Astrocyte (in vitro differentiated cells and primary cell): ENCODE data around the gene UNC80. TPM values are rescaled to one million over a fixed set of nuclear protein-coding genes. Genes with fewer than 3 reads are reported as not detected.

Experiments
- DNase-seq: peaks from one replicate; pipeline ENCODE4 v3.0.0-alpha.2; 2010; ENCODE audit warnings: low read depth
- FAIRE-seq: peaks from 2 replicates; lab custom pipeline; 2011; peaks lifted over from hg19 to GRCh38; lab: Jason Lieb, UNC
- H2AFZ ChIP-seq: 2 replicates; pipeline ENCODE4 v1.6.0; 2012; ENCODE audit warnings: low read depth, low read length, inconsistent platforms
- H3K27ac ChIP-seq: 2 replicates; pipeline ENCODE4 v1.5.1; 2011; ENCODE audit warnings: low read depth, low read length, inconsistent platforms
- H3K27me3 ChIP-seq: 2 replicates; pipeline ENCODE4 v1.6.0; 2011; ENCODE audit warnings: low read length, inconsistent platforms; ENCODE audit not compliant: insufficient read depth
- H3K36me3 ChIP-seq: 2 replicates; pipeline ENCODE4 v1.5.1; 2011; ENCODE audit warnings: low read length, inconsistent platforms; ENCODE audit not compliant: insufficient read depth
- H3K4me1 ChIP-seq: 2 replicates; pipeline ENCODE4 v1.5.1; 2011; ENCODE audit warnings: low read length, inconsistent platforms; ENCODE audit not compliant: insufficient read depth
- H3K4me2 ChIP-seq: 2 replicates; pipeline ENCODE4 v1.6.0; 2012; ENCODE audit warnings: low read length, inconsistent platforms
- H3K4me3 ChIP-seq: 2 replicates; pipeline ENCODE4 v1.5.1; 2011; ENCODE audit warnings: low read depth, mild to moderate bottlenecking, low read length, inconsistent platforms; ENCODE audit not compliant: insufficient read depth
- H3K79me2 ChIP-seq: 2 replicates; pipeline ENCODE4 v1.6.0; 2012; ENCODE audit warnings: mild to moderate bottlenecking, low read length, inconsistent platforms; ENCODE audit not compliant: insufficient read depth
- H3K9ac ChIP-seq: 2 replicates; pipeline ENCODE4 v1.6.0; 2012; ENCODE audit warnings: mild to moderate bottlenecking, low read length, inconsistent platforms
- H3K9me3 ChIP-seq: 2 replicates; pipeline ENCODE4 v1.5.1; 2012; ENCODE audit warnings: low read depth, mild to moderate bottlenecking, low read length, inconsistent platforms; ENCODE audit not compliant: insufficient read depth
- H4K20me1 ChIP-seq: 2 replicates; pipeline ENCODE4 v1.6.0; 2012; ENCODE audit warnings: low read length, inconsistent platforms; ENCODE audit not compliant: insufficient read depth
- H3K27ac Mint-ChIP-seq: one replicate; pipeline ENCODE4 v1.8.0; 2021; ENCODE audit warnings: mild to moderate bottlenecking, mixed read lengths; ENCODE audit not compliant: unreplicated experiment
- H3K27me3 Mint-ChIP-seq: one replicate; pipeline ENCODE4 v1.8.0; 2021; ENCODE audit warnings: low read depth, mixed read lengths; ENCODE audit not compliant: unreplicated experiment
- H3K36me3 Mint-ChIP-seq: one replicate; pipeline ENCODE4 v1.8.0; 2021; ENCODE audit warnings: low read depth, mixed read lengths; ENCODE audit not compliant: unreplicated experiment
- H3K4me1 Mint-ChIP-seq: one replicate; pipeline ENCODE4 v1.8.0; 2021; ENCODE audit warnings: low read depth, mixed read lengths; ENCODE audit not compliant: unreplicated experiment
- H3K4me3 Mint-ChIP-seq: one replicate; pipeline ENCODE4 v1.8.0; 2021; ENCODE audit warnings: mild to moderate bottlenecking, moderate library complexity, mixed read lengths; ENCODE audit not compliant: unreplicated experiment
- H3K9me3 Mint-ChIP-seq: one replicate; pipeline ENCODE4 v1.8.0; 2021; ENCODE audit warnings: mild to moderate bottlenecking, mixed read lengths; ENCODE audit not compliant: unreplicated experiment
- EZH2 ChIP-seq: IDR thresholded peaks from 2 replicates; pipeline ENCODE4 v1.6.1; 2012; ENCODE audit warnings: mild to moderate bottlenecking, low read length, inconsistent platforms; ENCODE audit not compliant: insufficient read depth
- total RNA-seq: library from RNA; stranded (reverse); gene quantifications from 2 replicates; pipeline ENCODE4 v1.2.1, GENCODE V29; 2021
- TF ChIP-seq, protein P1 (sequence below): IDR thresholded peaks from 2 replicates; pipeline ENCODE4 v1.5.1; 2011; ENCODE audit warnings: low read depth, mild to moderate bottlenecking, inconsistent platforms, low read length, moderate library complexity; ENCODE audit not compliant: insufficient read depth

Gene UNC80
- total RNA-seq, 1 donor from 2014 or later, result 0.27 TPM

DNA sequence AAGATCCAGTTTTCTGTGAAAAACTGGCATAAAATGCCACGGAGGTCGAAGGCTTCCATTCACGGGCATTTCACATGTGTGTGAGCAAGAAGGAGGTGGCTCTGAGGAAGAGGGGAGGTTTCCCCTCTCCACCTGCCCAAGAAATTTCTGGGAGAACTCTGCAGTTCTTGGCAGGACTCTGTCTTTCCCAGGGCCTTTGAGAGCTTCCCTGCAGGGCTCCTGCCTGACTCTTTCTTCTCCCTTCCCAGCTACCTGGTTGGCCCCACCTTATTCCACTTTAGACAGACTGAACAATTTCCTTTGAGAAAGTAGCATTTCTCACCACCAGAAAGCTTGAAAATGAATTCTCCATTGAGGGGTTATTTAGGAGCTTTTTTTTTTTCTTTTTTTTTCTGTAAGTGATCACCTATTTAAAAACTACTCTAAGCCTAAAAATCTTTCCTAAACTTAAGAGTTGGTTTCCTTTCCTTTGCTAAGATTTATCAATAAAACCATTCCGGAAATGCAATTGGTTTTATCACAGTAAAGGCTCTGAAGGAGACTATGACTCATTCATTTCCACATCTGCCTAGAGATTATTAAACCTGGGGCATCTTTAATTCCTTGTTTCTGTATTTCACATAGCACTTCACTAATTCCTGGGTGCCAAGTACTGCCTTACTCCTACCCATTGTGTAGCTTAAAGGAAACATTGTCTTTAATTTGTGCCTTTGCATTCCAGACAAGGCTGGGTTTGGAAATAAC is 59.3 kb downstream of the UNC80 start:
- H3K4me1 ChIP-seq, result no peaks in the 10 kb centered on the region
- H3K4me2 ChIP-seq, result no peak overlapping the region
- no peak for FAIRE-seq
- TF ChIP-seq, protein P1, sequence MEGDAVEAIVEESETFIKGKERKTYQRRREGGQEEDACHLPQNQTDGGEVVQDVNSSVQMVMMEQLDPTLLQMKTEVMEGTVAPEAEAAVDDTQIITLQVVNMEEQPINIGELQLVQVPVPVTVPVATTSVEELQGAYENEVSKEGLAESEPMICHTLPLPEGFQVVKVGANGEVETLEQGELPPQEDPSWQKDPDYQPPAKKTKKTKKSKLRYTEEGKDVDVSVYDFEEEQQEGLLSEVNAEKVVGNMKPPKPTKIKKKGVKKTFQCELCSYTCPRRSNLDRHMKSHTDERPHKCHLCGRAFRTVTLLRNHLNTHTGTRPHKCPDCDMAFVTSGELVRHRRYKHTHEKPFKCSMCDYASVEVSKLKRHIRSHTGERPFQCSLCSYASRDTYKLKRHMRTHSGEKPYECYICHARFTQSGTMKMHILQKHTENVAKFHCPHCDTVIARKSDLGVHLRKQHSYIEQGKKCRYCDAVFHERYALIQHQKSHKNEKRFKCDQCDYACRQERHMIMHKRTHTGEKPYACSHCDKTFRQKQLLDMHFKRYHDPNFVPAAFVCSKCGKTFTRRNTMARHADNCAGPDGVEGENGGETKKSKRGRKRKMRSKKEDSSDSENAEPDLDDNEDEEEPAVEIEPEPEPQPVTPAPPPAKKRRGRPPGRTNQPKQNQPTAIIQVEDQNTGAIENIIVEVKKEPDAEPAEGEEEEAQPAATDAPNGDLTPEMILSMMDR, result no peak
- TF ChIP-seq EZH2, result no peak
- H3K9me3 ChIP-seq, result no peaks in the 10 kb centered on the region
- H3K4me3 ChIP-seq, result no peak overlapping the region
- no peaks in the 10 kb centered on the region for H3K36me3 ChIP-seq
- H3K27me3 ChIP-seq, result no peaks in the 10 kb centered on the region
- no peaks in the 10 kb centered on the region for H3K36me3 Mint-ChIP-seq
- no peak overlapping the region for H3K27ac ChIP-seq
- no peak overlapping the region for H3K27ac Mint-ChIP-seq
- H3K79me2 ChIP-seq, result no peaks in the 10 kb centered on the region
- H3K4me1 Mint-ChIP-seq, result no peaks in the 10 kb centered on the region
- H3K9me3 Mint-ChIP-seq, result no peaks in the 10 kb centered on the region
- no peak overlapping the region for H2AFZ ChIP-seq
- DNase-seq, result no peak
- H4K20me1 ChIP-seq, result no peaks in the 10 kb centered on the region
- H3K27me3 Mint-ChIP-seq, result no peaks in the 10 kb centered on the region
- no peak overlapping the region for H3K4me3 Mint-ChIP-seq
- H3K9ac ChIP-seq, result no peak overlapping the region

DNA sequence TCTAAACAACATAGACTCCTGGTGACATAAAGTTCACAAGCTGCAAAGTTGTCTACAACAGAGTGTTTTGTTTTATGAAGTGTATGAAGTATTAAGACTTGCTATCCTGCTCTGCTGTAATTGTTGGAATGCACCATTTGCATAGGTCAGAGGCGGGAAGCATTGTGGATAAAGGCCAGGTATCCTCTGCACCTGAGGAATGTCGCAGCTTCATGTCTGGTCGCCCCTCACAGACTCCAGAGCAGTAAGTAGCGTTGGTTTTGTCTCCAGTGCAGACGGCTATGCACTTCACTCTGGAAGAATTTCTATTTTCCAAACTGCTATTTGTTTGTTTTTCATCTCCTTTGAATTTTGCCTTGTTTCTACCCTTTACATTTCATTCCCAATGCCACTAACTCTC is 63.1 kb downstream of the UNC80 start:
- no peaks in the 10 kb centered on the region for H3K27me3 Mint-ChIP-seq
- Histone ChIP-seq H2AFZ (no peak overlapping the region), H3K4me1 (no peaks in the 10 kb centered on the region), H3K79me2 (no peaks in the 10 kb centered on the region), H3K27ac (no peak overlapping the region), H3K27me3 (no peaks in the 10 kb centered on the region), H3K4me2 (no peak overlapping the region), H3K4me3 (no peak overlapping the region), H3K9me3 (no peaks in the 10 kb centered on the region), H4K20me1 (no peaks in the 10 kb centered on the region), H3K36me3 (no peaks in the 10 kb centered on the region), H3K9ac (no peak overlapping the region)
- no peaks in the 10 kb centered on the region for H3K9me3 Mint-ChIP-seq
- H3K36me3 Mint-ChIP-seq, result no peaks in the 10 kb centered on the region
- no peak overlapping the region for H3K27ac Mint-ChIP-seq
- no peak for DNase-seq
- FAIRE-seq, result no peak
- H3K4me3 Mint-ChIP-seq, result no peak overlapping the region
- no peaks in the 10 kb centered on the region for H3K4me1 Mint-ChIP-seq
- TF ChIP-seq EZH2, result no peak

DNA sequence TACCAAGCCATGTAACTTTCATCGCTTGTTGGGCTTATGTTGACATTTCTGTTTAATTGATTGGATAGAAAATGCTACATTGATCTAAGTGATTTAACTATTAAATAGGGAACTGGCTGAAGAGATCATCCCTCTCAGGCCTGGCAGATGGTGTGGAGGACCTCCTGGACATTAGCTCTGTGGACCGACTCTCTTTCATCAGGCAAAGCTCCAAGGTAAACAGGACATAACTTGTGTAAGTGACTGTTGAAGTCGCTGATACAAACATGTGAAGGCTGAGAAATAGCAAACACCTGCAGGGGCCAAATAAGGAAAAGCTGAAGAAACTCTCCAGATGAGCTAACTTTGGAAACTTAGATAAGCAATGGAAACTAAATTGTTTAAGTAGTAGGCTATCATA is 68.8 kb downstream of the UNC80 start:
- H3K36me3 Mint-ChIP-seq, result no peaks in the 10 kb centered on the region

More for the DNA sequence above, 68.8 kb downstream of the UNC80 start:
- H3K36me3 ChIP-seq, result no peaks in the 10 kb centered on the region
- DNase-seq (no peak), FAIRE-seq (no peak)
- H3K79me2 ChIP-seq, result no peaks in the 10 kb centered on the region
- no peak overlapping the region for H3K4me3 ChIP-seq
- H3K4me1 ChIP-seq, result no peaks in the 10 kb centered on the region
- H2AFZ ChIP-seq, result no peak overlapping the region
- Mint-ChIP-seq H3K27me3 (no peaks in the 10 kb centered on the region), H3K27ac (no peak overlapping the region), H3K4me3 (no peak overlapping the region), H3K4me1 (no peaks in the 10 kb centered on the region), H3K9me3 (no peaks in the 10 kb centered on the region)
- no peak overlapping the region for H3K27ac ChIP-seq
- H3K9me3 ChIP-seq, result no peaks in the 10 kb centered on the region
- no peak overlapping the region for H3K4me2 ChIP-seq
- no peak overlapping the region for H3K9ac ChIP-seq
- H3K27me3 ChIP-seq, result no peaks in the 10 kb centered on the region
- TF ChIP-seq, protein P1, result no peak
- TF ChIP-seq EZH2, result no peak
- H4K20me1 ChIP-seq, result no peaks in the 10 kb centered on the region
